Panc1 (cell line): ENCODE measurements around the gene HOXA11. TPM values are rescaled to one million over a fixed set of nuclear protein-coding genes. Genes with fewer than 3 reads are reported as not detected.

Experiments
- ATAC-seq: fragments of 200-7000 bp; cut with Tn5 transposase; 2 replicates; pipeline ENCODE4 v1.9.1; 2020; ENCODE audit warnings: mild to moderate bottlenecking, moderate library complexity
- BruUV-seq: library from RNA; stranded (reverse); fragments of 400-500 nt; replicated peaks from 2 replicates; lab custom pipeline; 2021; lab: Mats Ljungman, UMichigan
- CTCF ChIA-PET: fragments of 300-600 bp; sonication (Branson Sonifier 250); formaldehyde crosslinking; loops from one replicate; lab custom pipeline; 2022; ENCODE audit warnings: antibody characterized with exemption; lab: Charles Lee
- POLR2A ChIA-PET: fragments of 300-600 bp; sonication (Branson Sonifier 250); formaldehyde crosslinking; loops from one replicate; lab custom pipeline; 2022; ENCODE audit warnings: antibody characterized with exemption; lab: Charles Lee
- DNase-seq: peaks from one replicate; pipeline ENCODE4 v3.0.0-alpha.2; 2010; ENCODE audit warnings: low read depth, low spot score
- H3K27ac ChIP-seq: 2 replicates; pipeline ENCODE4 v1.5.1; 2011; ENCODE audit warnings: mild to moderate bottlenecking, low read length, inconsistent platforms
- H3K27me3 ChIP-seq: fragments of 200-500 bp; sonication (Bioruptor generic); 2 replicates; pipeline ENCODE4 v1.6.0; 2014; ENCODE audit warnings: low read length, inconsistent platforms; ENCODE audit not compliant: control insufficient read depth, insufficient read depth
- H3K36me3 ChIP-seq: fragments of 200-500 bp; sonication (Bioruptor generic); 2 replicates; pipeline ENCODE4 v1.5.1; 2014; ENCODE audit warnings: inconsistent platforms, mild to moderate bottlenecking, low read length, moderate library complexity; ENCODE audit not compliant: control insufficient read depth, insufficient read depth
- H3K4me1 ChIP-seq: 2 replicates; pipeline ENCODE4 v1.5.1; 2011; ENCODE audit warnings: inconsistent platforms, mild to moderate bottlenecking, low read length, moderate library complexity; ENCODE audit not compliant: control insufficient read depth, insufficient read depth
- H3K4me3 ChIP-seq, 2 experiments: 2 replicates each; pipeline ENCODE4 v1.5.1; 2011 to 2012; ENCODE audit warnings: low read depth in 2 of 2, low read length in 2 of 2, mild to moderate bottlenecking in 2 of 2, inconsistent platforms in 1 of 2, moderate library complexity in 1 of 2
- H3K9me3 ChIP-seq: fragments of 200-500 bp; sonication (Bioruptor generic); 2 replicates; pipeline ENCODE4 v1.5.1; 2014; ENCODE audit warnings: low read depth, mild to moderate bottlenecking, inconsistent platforms, low read length, moderate library complexity; ENCODE audit not compliant: control insufficient read depth, insufficient read depth
- CTCF ChIP-seq: fragments of 450-650 bp; IDR thresholded peaks from 2 replicates; pipeline ENCODE4 v1.5.1; 2017; ENCODE audit warnings: mild to moderate bottlenecking
- POLR2AphosphoS5 ChIP-seq: IDR thresholded peaks from 2 replicates; pipeline ENCODE4 v1.6.1; 2012; ENCODE audit warnings: mild to moderate bottlenecking, low read depth, low read length, moderate library complexity
- SIN3A ChIP-seq: IDR thresholded peaks from 2 replicates; pipeline ENCODE4 v1.6.1; 2012; ENCODE audit warnings: low read depth, mild to moderate bottlenecking, low read length, moderate library complexity, borderline replicate concordance; ENCODE audit not compliant: insufficient read depth
- TCF7L2 ChIP-seq: IDR thresholded peaks from 2 replicates; pipeline ENCODE4 v1.6.1; 2011; ENCODE audit warnings: mild to moderate bottlenecking, low read depth, low read length, inconsistent platforms
- in situ Hi-C: cut with HindIII; loops from 2 replicates; pipeline ENCODE4 v1.10.0; 2016; ENCODE audit warnings: low sequenced_read_pairs, low pct_unique_long_range_greater_than_20kb
- intact Hi-C: fragments of 100-400 bp; cut with micrococcal nuclease; formaldehyde crosslinking; loops from one replicate; pipeline ENCODE4 v1.10.0; 2022; ENCODE audit not compliant: unreplicated experiment
- total RNA-seq: library from RNA; stranded (reverse); gene quantifications from one replicate; pipeline ENCODE4 v1.2.1, GENCODE V29; 2021; ENCODE audit not compliant: unreplicated experiment
- TF ChIP-seq, protein P1 (sequence below), 2 experiments: IDR thresholded peaks; 2 replicates each; pipeline ENCODE4 v1.6.1; 2011 to 2012; ENCODE audit warnings: low read depth in 2 of 2, control low read depth in 1 of 2, low read length in 1 of 2, mild to moderate bottlenecking in 1 of 2, moderate library complexity in 1 of 2; ENCODE audit not compliant: insufficient read depth in 1 of 2

The HOXA11 gene
- total RNA-seq, 1 experiment from 2014 or later, result 0.57 TPM

DNA sequence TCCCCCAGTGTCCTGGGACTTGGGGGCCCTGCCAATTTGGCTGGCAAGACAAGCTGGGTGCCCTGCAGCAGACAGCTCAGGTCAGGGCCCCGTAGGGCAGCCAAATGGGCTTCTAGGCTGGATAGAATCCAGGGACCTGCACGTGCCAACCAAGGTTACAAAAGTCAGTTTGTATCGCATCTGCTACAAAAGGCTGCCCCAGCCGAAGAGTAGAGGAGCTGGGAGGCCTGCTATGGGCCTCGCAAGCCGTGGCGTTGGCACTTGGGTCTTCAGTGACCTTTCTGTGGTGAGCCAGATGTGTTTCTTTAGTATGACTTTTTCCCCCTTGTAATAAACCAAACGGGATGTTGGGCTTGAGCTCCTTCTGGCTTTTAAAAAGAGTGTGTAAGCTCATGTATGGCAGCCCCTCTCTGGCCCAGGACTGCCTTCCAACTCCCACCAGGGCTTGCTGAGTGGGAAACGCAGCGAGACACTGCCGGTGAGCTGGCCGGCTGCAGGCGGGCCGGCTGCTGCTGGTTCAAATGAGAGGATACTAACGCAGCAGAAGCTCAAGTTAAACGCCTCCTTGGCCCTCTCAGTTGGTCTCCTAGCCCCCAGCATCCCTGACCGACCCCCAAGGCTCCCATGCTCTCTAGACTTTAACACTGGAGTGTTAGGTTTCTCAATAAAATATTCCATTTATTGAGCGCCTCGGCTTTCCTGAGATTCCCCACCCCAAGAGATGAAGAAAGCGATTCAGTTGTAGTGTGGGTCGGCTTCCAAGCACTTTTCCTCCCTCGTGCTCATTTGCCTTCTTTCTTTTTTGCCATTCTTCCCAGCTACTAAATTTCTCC, 7.9 kb downstream of the HOXA11 start:
- H3K9me3 ChIP-seq, result no peaks in the 10 kb centered on the region
- in situ Hi-C loops, result no loop called here
- H3K4me3 ChIP-seq, result no peak overlapping the region
- POLR2A ChIA-PET, result no interaction called here
- peaks cover 11% of the 10 kb centered on the region; the same call in 1 of the 2 replicates for H3K4me1 ChIP-seq
- BruUV-seq, result no TSS peak
- TF ChIP-seq CTCF, result no peak
- no peak for TF ChIP-seq TCF7L2
- TF ChIP-seq, protein P1, sequence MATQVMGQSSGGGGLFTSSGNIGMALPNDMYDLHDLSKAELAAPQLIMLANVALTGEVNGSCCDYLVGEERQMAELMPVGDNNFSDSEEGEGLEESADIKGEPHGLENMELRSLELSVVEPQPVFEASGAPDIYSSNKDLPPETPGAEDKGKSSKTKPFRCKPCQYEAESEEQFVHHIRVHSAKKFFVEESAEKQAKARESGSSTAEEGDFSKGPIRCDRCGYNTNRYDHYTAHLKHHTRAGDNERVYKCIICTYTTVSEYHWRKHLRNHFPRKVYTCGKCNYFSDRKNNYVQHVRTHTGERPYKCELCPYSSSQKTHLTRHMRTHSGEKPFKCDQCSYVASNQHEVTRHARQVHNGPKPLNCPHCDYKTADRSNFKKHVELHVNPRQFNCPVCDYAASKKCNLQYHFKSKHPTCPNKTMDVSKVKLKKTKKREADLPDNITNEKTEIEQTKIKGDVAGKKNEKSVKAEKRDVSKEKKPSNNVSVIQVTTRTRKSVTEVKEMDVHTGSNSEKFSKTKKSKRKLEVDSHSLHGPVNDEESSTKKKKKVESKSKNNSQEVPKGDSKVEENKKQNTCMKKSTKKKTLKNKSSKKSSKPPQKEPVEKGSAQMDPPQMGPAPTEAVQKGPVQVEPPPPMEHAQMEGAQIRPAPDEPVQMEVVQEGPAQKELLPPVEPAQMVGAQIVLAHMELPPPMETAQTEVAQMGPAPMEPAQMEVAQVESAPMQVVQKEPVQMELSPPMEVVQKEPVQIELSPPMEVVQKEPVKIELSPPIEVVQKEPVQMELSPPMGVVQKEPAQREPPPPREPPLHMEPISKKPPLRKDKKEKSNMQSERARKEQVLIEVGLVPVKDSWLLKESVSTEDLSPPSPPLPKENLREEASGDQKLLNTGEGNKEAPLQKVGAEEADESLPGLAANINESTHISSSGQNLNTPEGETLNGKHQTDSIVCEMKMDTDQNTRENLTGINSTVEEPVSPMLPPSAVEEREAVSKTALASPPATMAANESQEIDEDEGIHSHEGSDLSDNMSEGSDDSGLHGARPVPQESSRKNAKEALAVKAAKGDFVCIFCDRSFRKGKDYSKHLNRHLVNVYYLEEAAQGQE (IDR thresholded peaks at IDR 0.05; ENCODE audit: insufficient read depth in 1 of 2, low read depth in 2 of 2, low read length in 1 of 2), result no peak
- TF ChIP-seq SIN3A, result no peak
- no peak for TF ChIP-seq POLR2AphosphoS5
- ATAC-seq (no peak), DNase-seq (no peak)
- H3K36me3 ChIP-seq, result no peaks in the 10 kb centered on the region
- CTCF ChIA-PET, result no interaction called here
- intact Hi-C loops, result no loop called here
- no peaks in the 10 kb centered on the region for H3K27me3 ChIP-seq
- no peak overlapping the region for H3K27ac ChIP-seq

DNA sequence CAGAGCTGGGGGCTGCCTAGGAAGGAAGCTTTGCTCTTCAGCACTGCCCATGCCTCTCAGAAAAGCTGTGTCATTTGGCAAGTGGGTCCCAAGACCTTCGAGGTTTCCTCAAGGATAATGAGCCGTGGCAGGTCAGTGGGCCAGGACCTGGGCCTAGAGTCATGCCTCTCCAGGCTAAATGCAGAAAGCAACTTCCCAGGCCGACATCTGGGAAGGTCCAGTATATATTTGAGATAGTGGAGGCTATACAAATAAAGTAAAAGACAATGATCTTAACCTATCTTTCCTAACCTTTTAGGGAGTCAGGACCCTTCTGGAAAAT, 8.5 kb downstream of the HOXA11 start:
- DNase-seq (no peak), ATAC-seq (no peak)
- Histone ChIP-seq H3K9me3 (no peaks in the 10 kb centered on the region), H3K27ac (no peak overlapping the region), H3K27me3 (no peaks in the 10 kb centered on the region), H3K4me1 (peaks cover 11% of the 10 kb centered on the region; the same call in 1 of the 2 replicates), H3K4me3 (no peak overlapping the region), H3K36me3 (no peaks in the 10 kb centered on the region)
- TF ChIP-seq POLR2AphosphoS5 (no peak), CTCF (no peak), SIN3A (no peak), TCF7L2 (no peak)
- TF ChIP-seq, protein P1 (IDR thresholded peaks at IDR 0.05; ENCODE audit: insufficient read depth in 1 of 2, low read depth in 2 of 2, low read length in 1 of 2), result no peak
- in situ Hi-C loops (no loop called here), intact Hi-C loops (no loop called here)
- ChIA-PET POLR2A (no interaction called here), CTCF (no interaction called here)
- no TSS peak for BruUV-seq
